HG03565 (cell line): ENCODE measurements around the gene KLF13.

Source experiments
- ATAC-seq: cut with Tn5 transposase; IDR thresholded peaks from one replicate; pipeline ENCODE4 v1.9.1; 2021; ENCODE audit warnings: mild to moderate bottlenecking, moderate library complexity; ENCODE audit not compliant: unreplicated experiment

The KLF13 gene

GRCh38 chr15:31314380-31314779 lies 12.3 kb upstream of the KLF13 start:
- no peak for ATAC-seq

GRCh38 chr15:31316135-31316795 lies 10.4 kb upstream of the KLF13 start:
- no peak for ATAC-seq

GRCh38 chr15:31317017-31317416 lies 9.6 kb upstream of the KLF13 start:
- no peak for ATAC-seq

GRCh38 chr15:31317421-31318327 lies 9.0 kb upstream of the KLF13 start:
- ATAC-seq: no peak

GRCh38 chr15:31318429-31318828 lies 8.2 kb upstream of the KLF13 start:
- ATAC-seq: no peak

- ATAC-seq: no peak
These were observed 6.6 kb upstream of the KLF13 start for GRCh38 chr15:31320022-31320421.

GRCh38 chr15:31321418-31321817 lies 5.2 kb upstream of the KLF13 start:
- ATAC-seq: no peak

- ATAC-seq: no peak
These were observed 4.1 kb upstream of the KLF13 start for GRCh38 chr15:31322504-31322903.

- no peak for ATAC-seq
These were observed 3.0 kb upstream of the KLF13 start for GRCh38 chr15:31323627-31324026.

- ATAC-seq: no peak
These were observed 2.4 kb upstream of the KLF13 start for GRCh38 chr15:31324186-31324585.

- no peak for ATAC-seq
These were observed 1.6 kb upstream of the KLF13 start for GRCh38 chr15:31324806-31325594.

- ATAC-seq: no peak
These were observed 960 bp upstream of the KLF13 start for GRCh38 chr15:31325595-31326155.

- no peak for ATAC-seq
These were observed 437 bp downstream of the KLF13 start for GRCh38 chr15:31326875-31327668.

- no peak for ATAC-seq
These were observed 1.2 kb downstream of the KLF13 start for GRCh38 chr15:31327669-31328427.

GRCh38 chr15:31328428-31328968 lies 1.9 kb downstream of the KLF13 start:
- ATAC-seq: no peak

GRCh38 chr15:31328969-31329639 lies 2.5 kb downstream of the KLF13 start:
- no peak for ATAC-seq

GRCh38 chr15:31329640-31330010 lies 3.0 kb downstream of the KLF13 start:
- ATAC-seq: no peak

- no peak for ATAC-seq
These were observed 3.6 kb downstream of the KLF13 start for GRCh38 chr15:31330111-31330785.
